HG03139 (cell line): ENCODE results near the gene PAPPA.

Experiments
- ATAC-seq: cut with Tn5 transposase; IDR thresholded peaks from one replicate; pipeline ENCODE4 v1.9.1; 2021; ENCODE audit not compliant: unreplicated experiment

Gene PAPPA

DNA sequence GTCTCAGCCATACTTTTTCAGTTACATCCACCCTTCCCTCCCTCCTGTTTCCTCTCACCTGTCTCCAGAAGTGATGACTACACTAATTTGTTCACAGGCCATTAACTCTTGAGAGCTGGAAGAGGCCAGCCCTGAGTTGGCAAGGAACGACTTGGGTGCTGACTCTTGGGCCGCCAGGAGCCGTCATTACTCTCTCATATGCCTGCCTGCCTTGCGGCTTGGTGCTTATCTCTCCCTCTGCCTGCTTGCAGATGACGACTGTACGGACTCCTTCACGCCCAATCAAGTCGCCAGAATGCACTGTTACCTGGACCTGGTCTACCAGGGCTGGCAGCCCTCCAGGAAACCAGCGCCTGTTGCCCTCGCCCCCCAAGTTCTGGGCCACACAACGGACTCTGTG lies 66.1 kb downstream of the PAPPA start:
- ATAC-seq, result no peak

DNA sequence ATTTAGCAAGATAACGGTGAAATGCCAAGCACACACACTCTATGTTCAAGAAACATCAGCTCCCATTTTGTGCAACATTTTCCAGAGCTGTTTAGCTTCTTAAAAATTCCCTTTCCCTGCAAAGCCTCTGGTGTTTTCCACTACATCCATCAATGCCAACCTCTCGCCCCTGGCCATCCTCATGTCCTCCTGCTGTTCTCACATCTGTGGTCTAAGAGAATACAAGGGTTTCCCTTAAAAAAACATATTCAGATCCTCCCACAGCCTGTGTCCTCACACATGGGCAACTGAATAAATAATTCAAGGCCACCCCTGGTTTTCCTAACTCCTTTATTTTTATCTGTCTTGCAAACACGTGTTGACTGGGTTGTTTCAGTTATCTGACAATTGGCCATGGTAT lies 70.3 kb downstream of the PAPPA start:
- ATAC-seq, result no peak

DNA sequence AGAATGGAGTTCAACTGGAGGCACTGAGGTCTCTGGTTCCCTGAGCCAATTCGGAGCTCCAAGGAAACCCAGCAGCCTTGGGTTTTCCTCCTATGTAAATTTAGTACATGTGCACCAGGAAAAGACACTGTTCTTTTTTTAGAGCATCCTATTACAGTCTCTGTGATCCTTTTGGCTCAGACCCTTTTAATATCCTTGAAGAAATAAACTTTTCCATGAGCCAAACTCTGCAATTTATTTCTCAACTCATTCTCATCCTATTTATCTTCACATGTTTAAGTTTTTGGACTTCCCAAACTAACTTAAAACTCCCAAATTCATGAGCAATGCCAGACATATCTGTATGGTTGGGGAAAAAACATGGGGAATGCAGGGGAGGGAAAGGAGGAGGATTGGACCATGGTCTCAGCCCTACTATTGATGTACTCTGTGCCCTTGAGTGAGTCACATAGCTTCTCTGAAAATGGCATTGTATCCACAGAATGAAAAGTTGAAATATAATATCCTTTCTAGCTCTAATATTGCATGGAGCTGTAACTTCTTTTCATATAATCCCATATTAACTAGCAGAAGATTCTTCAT lies 76.6 kb downstream of the PAPPA start:
- no peak for ATAC-seq

DNA sequence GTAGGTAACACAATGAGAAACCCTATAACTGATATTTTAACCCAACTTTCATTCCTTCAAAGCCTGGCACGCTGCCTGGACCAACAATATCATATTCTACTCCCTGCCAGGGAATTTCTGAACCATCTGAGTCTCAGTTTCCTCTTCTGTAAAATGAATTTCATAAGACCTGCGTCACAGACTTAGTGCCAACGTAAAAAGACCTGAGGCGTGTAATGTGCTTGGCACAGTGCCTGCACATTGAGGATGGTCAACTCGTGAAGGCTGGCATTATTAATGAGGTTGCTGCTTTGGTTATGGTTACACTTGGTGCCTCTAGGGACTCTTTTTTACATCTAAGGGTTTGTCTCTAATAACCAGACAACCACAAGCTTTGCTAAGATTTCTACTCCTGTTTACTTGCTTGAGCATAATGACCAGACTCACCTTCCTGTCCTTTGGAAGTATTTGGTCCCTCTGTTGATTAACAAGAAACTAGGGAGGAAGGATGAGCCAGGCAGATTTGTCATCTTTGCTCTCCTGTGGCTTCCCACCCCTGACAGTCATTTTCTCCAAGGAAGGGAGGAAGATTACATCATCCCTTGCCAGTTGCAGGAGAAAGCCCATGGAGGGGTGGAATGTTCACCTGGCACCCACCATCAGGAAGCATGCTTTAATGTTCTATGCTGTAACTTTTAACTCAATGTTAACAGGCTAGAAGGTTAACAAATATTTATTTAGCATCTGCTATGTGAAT lies 79.0 kb downstream of the PAPPA start:
- no peak for ATAC-seq

DNA sequence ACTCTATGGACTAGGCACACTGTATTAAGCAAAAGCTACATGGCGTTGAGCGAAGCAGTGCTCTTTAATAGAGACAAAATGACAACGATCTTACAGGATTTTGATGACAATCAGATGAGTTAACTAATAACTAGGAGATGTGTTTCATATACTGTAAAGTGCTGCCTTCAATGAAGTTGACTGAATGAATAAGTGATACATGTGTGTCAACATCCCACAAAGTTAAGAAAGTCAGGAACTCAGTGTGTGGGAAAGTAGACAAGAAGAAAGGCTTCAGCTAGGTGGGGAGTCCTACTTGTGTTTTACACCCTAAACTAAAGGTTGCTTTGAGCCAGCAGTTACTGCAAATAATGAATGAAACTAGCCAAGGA lies 79.6 kb downstream of the PAPPA start:
- no peak for ATAC-seq

DNA sequence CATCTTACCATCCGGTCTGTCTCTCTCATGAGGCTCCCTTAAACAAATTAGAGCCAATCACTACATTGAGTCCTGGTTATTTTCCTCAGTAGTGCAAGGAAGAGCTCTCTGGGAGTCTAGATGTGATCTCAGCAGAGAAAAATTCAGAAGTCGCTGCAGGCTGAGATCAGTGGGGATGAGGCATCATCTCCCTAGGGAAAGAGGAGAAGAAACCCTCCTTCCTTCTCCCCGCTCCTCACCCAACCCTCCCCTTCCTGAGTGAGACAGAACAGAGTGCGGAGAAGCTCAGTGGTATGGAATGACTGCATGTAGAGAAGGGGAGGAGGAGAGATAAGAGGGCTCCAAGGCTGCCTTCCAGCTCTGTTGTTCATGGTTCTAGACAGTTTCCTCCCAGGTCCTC lies 80.5 kb downstream of the PAPPA start:
- ATAC-seq, result no peak

DNA sequence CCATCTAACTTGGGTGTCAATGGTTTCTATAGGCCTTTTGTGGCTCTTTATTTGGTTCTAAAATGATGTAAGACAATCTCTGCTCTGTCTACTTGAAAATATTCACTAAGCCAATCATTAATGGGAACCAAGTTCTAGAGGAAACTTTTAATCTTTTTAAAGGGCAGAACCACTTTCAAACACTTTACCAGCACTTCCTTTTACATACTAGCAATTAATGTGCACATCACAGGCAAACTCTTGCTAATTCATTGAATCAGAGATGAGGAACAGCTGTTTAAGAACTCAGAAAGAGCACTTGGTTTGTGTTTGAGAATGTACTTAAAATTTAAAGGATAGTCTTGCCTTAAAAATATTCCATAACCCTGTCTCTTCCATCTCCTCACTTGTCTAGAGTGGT lies 83.4 kb downstream of the PAPPA start:
- ATAC-seq, result no peak

DNA sequence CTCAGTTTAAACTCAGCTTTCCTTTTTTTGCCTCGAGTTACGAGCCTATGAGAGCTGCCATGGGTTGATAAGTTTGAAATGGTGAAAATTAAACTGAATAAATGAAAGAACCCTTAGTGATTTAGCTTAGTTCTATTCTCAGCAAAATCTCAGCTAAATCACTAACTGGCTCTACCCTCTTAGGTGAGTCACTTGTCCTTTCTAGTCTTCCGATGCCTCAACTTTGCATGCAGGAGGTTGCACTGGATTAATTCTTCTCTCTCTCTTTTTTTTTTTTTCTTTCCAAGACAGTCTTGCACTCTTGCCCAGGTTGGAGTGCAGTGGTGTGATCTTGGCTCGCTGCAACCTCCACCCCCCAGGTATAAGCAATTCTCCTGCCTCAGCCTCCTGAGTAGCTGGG lies 83.9 kb downstream of the PAPPA start:
- ATAC-seq, result no peak

DNA sequence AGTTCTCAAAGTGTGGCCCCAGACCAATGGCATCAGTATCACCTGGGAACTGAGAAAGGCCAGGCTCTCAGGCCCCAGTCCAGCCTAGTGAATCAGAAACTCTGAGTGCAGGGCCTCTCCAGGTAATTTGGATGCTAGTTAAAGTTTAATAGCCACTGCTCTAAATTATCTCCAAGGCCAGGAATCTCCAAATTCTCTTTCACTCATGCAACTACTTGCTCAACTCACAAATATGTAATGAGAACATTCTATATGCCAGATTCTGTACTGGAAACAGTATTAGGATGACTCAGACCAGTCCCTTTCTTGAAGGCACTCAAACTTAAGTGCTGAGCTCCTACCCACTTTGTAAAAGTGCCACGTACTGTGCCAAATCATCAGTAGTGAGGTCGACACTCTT lies 84.6 kb downstream of the PAPPA start:
- no peak for ATAC-seq

DNA sequence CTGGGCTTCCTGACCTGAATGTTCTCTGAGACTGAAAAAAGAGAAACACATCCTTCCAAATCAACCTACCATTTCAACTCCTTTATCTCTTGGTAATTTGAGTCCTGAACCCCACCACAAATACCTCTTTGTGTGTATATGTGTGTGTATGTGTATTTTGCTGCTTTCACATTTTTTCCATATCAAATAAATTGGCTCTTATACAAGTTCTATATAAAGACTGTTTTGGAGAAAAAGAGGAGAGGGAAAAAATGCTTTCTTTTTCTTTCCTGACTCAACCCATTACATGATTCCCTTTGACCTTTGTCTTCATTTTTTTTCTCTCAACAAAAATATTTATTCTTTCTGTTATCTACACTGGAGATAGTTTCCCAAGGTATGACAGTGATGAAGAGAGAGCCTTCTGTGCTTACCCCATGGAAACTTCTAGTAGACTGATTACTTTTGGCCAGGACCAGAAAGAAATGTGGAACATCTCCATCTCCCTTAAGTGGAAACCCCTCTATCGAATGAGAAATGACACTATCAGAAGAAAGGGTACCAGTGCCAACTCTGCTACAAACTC lies 85.3 kb downstream of the PAPPA start:
- no peak for ATAC-seq

DNA sequence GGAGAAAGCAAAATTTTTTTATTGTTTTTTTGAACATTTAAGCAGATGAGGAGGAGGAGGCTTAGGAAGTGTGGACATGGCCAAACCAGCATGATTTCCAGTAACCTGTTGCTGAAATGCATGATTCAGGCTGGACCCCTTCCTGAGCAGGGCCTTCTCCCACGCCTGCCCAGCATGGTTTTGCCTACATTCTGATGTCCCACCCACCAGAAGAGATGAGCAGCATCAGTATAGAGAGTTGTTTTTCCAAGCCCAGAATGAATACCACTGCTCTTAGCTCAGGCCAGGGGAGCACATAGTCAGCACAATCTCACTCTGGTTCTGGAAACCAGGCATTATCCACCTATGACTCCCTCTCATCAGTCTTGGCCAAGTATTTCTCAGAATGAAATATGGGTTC lies 90.1 kb downstream of the PAPPA start:
- no peak for ATAC-seq

DNA sequence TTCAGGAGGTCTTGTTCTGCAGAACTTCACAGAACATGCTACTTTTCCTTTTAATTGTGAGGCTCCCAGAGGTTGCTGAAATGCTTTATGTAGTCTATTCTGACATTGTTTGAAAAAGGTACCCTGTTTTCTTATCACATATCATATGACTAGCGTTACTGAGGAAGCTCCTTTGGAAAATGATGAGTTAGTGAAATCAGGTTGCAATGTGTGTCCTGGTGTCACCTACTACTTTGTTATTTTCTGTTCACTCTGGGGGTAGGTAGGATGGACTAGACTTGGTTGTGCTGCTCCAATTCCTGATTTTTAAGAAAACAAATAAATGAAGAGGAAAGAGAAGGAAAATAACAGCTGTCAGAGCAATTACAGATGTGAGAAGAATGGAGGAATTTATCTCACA lies 93.7 kb downstream of the PAPPA start:
- ATAC-seq, result no peak

DNA sequence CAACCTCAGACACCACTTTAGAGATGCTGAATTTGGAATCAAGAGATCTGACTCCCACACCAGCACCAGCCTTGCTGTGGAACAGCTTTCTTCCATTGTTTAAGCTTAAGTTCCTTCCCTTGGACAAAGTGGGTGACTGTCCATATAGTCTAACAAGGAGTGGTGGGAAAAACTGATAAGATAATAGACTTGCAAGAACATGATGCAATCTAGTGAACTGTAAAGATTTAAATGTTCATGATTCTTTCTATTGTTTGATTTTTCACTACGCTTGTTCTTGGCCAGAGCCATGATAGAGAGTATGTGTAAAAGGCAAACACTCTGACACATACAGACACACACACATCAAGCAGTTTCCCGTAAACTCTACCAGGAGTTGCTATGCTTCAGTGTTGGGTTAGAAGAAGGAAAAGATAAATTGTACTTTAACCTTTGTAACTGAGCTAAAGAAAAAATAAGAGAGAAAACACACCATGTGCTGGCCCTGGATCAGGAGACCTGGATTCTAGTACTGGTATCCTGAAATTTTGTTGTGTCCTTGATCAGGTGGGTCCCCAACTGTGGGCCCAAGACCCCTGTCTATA lies 94.3 kb downstream of the PAPPA start:
- no peak for ATAC-seq

DNA sequence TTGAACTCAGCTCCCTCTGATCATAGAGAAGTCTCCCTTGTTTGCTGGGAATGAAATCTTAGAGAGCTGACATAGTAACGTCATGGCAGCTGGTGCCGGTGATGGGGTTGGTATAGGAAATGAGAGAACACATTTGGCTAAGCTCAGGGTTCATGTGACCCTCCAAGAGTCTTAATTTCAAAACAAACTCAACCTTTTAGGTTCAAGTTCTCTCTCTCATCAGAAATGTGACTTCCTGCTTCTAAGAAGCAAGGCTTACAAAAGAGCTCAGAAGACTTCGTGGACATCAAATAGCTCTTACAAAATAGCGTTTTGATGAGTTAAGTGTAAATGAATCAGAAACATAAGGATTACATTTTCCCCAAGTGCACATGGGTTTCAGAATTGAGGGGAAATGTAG lies 97.3 kb downstream of the PAPPA start:
- ATAC-seq, result no peak

DNA sequence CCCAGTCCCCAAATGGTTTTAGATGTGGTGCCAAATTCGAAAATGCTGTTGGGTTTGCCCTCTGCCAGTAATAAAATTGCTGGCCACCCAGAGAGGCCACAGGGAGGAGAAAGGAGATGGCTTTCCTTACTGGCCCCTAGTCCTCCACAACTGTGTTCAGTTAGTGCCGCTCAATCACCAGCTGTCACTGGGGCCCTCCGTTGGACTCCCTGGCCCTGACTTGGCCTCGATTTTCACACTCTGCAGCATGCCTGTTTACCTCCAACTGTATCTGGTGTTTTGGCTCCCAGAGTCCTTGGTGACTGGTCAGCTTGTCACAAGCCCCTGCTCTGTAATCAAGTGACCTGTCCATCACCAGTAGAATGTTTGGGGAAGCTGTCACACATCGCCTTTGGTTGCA lies 97.8 kb downstream of the PAPPA start:
- ATAC-seq, result no peak

DNA sequence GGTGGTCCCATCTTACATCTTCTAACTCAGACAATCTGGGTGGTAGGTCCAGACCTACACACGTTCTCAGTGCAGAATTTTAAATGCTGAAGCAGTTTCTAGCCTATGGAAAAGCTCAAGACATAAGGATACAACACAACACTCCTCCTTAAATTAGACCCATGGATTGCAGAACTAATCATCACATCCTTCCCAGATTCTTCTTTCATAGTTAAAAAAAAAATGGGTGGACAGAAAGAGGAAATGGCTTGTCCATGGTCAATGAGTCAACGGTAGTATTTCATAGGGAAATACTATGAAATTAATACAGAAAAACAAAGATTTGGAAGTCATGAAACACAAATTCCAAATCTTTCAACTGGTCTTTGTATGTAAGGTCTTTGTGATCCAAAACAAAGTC lies 106.9 kb downstream of the PAPPA start:
- ATAC-seq, result no peak

DNA sequence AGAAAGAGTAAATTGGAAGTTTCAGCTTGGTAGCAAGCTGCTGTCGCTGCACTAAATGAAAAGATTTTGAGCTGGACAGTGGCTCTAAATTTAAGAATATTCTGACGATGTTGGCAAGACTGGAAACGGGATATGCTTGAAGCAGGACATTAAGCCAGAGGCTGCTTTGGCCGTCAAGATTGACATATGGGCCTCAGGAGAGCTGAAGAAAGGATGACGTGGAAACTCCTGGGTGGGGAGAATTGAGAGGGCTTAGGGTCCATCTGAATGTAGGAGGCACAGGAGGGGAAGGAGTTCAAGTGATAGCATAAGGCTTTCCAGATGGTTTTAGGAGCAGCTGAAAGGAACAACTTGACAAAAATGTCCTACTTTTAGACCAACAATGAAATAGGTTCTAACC lies 108.9 kb downstream of the PAPPA start:
- no peak for ATAC-seq

DNA sequence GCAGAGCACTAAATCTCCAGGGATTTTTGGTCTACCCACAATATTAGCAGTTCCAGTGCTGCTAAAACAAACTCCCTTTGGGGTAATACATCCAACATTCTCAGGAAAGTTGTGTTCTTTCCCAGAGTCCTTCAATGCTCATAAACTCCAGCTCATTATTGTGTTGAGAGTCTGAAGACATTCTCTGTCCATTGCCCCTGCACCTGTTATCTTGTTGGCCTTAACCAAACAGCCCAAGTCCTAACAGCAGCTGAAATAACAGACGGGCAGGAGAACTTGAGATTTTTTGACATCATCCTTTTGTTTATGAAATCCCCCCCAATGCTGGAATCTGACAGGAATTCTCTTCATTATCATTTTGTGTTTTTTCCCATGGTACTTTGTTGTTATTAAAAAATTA lies 110.8 kb downstream of the PAPPA start:
- ATAC-seq, result no peak

DNA sequence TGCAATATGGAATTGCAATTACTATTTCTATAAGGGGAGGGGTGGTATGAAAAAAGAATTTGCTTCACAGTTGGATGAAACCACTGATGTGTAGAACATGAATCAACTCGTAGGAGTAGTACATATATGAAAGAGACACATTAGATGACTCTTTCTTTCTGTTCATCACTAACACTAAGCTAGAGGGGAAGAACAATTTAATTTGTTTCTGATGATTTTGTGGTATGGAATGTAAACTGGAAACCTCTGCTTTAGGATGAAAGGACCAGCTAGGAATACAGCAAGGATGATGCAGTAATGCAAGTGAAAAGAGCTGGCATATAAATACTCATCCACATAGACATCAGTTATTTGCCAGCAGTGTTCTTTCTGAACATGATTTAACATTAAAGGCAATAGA lies 113.4 kb downstream of the PAPPA start:
- no peak for ATAC-seq

DNA sequence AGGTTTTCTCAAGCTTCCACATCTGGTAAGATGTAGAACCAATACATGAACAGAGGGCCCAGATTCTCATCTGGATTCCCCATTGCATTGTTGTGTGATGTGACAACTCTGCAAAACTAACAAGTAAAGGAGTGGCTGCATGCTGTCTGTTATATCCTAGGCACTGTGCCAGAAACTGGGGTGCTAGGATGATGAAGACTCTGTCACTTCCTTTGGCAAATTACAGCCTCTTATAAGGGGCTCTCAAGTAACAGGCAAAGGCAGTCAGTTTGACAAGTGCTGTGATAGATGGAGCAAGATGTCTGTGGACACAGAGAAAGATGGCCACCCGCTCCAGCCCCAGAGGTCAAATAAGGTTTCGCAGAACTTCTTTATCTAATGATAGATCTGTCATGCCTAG lies 115.7 kb downstream of the PAPPA start:
- no peak for ATAC-seq

DNA sequence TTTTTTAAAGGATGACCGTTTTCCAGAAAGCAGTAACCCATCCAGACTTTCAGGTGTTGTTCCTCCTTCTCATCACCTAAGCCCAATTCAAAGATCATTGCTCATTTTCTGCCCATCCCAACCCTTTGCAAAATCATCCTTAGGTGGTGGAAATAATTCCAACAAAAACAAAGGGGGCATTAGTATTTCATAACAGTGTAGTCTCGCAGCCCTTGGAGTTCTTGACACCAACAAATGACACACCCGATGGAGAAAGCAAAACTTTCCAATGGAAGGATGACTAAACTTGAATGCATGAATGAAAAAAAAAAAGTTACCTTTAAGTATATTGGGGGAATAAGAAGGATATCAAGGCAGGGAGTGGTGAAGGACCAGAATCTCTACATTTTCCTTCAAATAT lies 117.0 kb downstream of the PAPPA start:
- no peak for ATAC-seq

DNA sequence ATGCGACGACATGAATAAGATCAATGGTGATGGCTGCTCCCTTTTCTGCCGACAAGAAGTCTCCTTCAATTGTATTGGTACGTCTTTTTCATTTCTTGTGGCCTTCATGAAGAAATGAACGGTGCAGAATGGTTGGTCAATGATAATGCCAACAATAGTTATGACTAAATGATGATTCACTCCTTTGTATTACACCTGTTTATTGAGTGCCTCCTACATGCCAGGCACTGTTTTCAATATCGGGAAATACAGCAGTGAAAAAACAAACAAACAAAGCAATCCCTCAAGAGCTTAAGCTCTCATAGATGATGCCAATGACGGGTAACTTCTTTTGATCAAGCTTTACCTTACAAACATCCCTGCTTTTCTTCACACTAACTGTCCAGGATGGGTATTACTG lies 117.7 kb downstream of the PAPPA start:
- ATAC-seq, result no peak

DNA sequence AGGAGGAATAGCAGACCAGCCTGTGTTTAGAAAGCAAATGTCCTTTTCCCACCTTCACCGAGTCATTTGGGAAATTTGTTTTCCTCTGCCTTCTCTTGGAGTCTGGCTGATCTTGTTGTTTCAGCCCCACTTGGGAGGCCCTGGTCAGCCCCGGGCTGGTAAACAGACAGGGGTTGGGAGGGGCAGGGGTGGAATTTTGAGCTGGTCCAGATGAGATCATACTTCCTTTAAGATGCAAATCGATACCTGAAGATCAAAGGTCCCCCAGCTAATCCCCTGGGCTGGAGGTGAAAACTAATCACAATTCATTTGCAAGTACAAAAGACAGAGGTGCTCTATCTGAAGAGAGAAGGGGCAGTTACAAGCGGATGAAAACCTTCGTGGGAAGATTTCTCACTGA lies 118.4 kb downstream of the PAPPA start:
- no peak for ATAC-seq
